Stimulated activated CD8-positive, alpha-beta memory T cell treated with anti-CD3 and anti-CD28 coated beads, Interleukin-15, amount 100 ng/mL, for 1 hour (primary cell): ENCODE data around the gene GPR37L1.
"Not testable (repeated sequence)": the region's sequence is repeated elsewhere in the genome, so short reads cannot be mapped to it uniquely, and the experiment has no call there.

Experiments
- DNase-seq: peaks from one replicate; pipeline ENCODE4 v3.0.0-alpha.2; 2020; ENCODE audit warnings: low read depth

Gene GPR37L1

DNA sequence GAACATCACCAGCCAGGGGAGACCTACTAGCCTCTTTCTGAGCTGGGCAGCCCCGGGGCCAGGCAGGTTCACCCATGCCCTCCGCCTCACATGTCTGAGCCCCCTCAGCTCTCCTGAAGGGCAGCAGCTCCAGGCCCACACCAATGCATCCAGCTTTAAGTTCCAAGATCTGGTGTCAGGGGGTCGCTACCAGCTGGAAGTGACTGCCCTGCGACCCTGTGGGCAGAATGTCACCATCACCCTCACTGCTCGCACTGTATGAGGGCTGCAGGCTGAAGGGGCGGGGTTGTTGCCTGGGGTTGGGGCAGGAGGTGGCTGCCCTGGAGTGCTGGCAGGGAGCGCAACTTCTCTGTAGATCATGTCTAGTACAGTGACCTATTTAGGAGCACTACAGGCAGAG lies 46.1 kb downstream of the GPR37L1 start:
- DNase-seq, result no peak

- DNase-seq, result no peak
Measured at GRCh38 chr1:202170726-202171125, 48.0 kb downstream of the GPR37L1 start.

GRCh38 chr1:202171292-202172014 lies 48.7 kb downstream of the GPR37L1 start:
- DNase-seq, result no peak

- DNase-seq, result no peak
Measured at GRCh38 chr1:202172015-202172355, 49.3 kb downstream of the GPR37L1 start.

DNA sequence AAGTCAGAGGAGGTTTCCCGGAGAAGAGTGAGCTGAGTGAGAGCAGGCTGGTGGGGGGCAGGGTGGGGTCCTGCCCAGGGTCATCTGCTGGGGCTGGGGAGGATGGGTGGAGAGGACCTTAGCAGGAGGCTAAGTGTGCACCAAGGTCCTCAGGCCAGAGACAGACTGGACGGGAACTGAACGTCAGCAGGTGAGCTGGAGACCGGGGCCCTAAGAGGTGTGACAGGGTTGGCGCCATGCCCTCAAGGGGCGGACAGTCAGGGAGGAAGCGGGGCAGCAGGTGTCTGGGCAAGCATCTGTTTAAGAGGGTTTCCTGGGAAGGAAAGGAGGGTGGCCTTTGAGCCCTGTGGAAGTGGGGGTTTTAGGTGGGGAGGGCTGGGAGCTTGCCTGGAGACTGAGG lies 51.3 kb downstream of the GPR37L1 start:
- DNase-seq, result no peak

DNA sequence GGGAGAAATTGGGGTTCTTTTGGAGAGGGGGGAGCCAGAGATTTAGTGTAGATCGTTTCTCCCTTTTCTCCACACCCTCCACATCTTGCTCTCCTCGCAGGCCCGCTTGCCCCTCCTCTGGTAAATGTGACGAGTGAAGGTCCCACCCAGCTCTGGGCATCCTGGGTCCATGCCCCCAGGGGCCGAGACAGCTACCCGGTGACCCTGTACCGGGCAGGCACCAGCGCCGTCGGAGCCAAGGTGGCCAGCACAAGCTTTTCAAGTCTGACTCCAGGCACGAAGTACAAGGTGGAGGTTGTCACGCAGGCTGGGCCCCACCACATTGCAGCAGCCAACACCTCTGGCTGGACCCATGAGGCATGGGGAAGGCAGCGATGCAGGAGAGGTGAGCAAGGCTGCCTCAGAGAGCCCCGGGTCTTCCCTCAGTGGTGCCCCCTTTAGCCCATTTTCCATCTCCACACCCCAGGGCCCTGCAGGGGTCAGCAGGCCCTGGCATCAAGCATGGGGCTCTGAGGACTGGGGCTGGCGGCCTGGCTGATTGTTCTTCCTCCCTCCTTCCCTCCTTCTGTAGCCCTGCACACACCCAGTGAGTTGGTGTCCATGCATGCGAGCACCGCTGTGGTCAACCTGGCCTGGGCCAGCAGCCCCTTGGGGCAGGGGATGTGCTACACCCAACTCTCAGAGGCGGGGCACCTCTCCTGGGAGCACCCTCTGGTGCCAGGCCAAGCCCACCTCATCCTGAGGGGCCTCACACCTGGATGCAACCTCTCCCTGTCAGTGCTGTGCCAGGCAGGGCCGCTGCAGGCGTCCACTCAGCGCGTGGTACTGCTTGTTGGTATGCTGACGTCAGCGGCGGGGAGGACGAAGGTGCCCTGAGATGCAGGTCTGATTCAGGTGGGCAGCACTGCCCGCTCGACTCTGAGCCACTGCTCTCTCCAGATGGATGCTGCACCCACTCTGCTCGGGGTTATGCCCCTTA lies 54.5 kb downstream of the GPR37L1 start:
- DNase-seq, result no peak

GRCh38 chr1:202179828-202180750 lies 57.4 kb downstream of the GPR37L1 start:
- DNase-seq, result no peak

- DNase-seq, result not testable (repeated sequence)
Measured at GRCh38 chr1:202180751-202181139, 58.0 kb downstream of the GPR37L1 start.

DNA sequence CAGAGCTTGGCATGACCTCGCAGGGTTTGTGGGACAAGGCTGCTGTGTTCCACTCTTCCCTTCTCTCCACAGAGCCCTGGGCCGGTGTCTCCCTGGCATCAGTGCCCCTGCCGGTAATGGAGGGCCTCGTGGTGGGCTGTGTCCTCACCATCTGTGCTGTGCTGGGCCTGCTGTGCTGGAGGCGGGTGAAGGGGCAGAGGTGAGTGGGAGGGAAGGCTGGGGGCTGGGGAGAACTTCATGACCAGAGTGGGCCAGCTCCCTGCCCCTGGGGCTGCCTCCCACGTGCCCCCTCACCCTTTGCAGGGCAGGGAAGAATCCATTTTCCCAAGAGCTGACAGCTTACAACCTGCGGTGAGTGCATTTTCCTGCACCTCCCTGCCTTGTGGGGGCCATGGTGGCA lies 58.9 kb downstream of the GPR37L1 start:
- no peak for DNase-seq

- no peak for DNase-seq
Measured at GRCh38 chr1:202182040-202182877, 59.5 kb downstream of the GPR37L1 start.
